Mesenchymal stem cell (in vitro differentiated cells and primary cell): ENCODE data around the gene GULP1.

Source experiments
- DNase-seq: peaks from one replicate; pipeline ENCODE4 v3.0.0-alpha.2; 2013
- H2AFZ ChIP-seq: one replicate; pipeline ENCODE4 v1.6.1; 2013; ENCODE audit warnings: low read depth, mild to moderate bottlenecking, control low read depth, inconsistent platforms, low read length, moderate library complexity
- H2AK5ac ChIP-seq: 2 replicates; pipeline ENCODE4 v1.6.1; 2013; ENCODE audit warnings: low read length, moderate library complexity, mild to moderate bottlenecking, inconsistent platforms; ENCODE audit not compliant: severe bottlenecking
- H2BK120ac ChIP-seq: one replicate; pipeline ENCODE4 v1.6.1; 2013; ENCODE audit warnings: low read depth, mild to moderate bottlenecking, inconsistent platforms, low read length, moderate library complexity
- H2BK12ac ChIP-seq, 2 experiments: one replicate each; pipeline ENCODE4 v1.6.1; 2013; ENCODE audit warnings: inconsistent platforms in 2 of 2, low read length in 2 of 2, mild to moderate bottlenecking in 2 of 2, moderate library complexity in 2 of 2, control low read depth in 1 of 2
- H2BK15ac ChIP-seq: one replicate; pipeline ENCODE4 v1.6.1; 2013; ENCODE audit warnings: mild to moderate bottlenecking, low read depth, inconsistent platforms; ENCODE audit not compliant: poor library complexity, severe bottlenecking
- H2BK5ac ChIP-seq: 2 replicates; pipeline ENCODE4 v1.6.1; 2013; ENCODE audit warnings: low read depth, mild to moderate bottlenecking, low read length, control low read depth, inconsistent platforms; ENCODE audit not compliant: poor library complexity, severe bottlenecking
- H3K14ac ChIP-seq, 2 experiments: one replicate each; pipeline ENCODE4 v1.6.1; 2013; ENCODE audit warnings: inconsistent platforms in 2 of 2, low read length in 2 of 2, control low read depth in 1 of 2, mild to moderate bottlenecking in 1 of 2, moderate library complexity in 1 of 2
- H3K18ac ChIP-seq, 2 experiments: one replicate each; pipeline ENCODE4 v1.6.1; 2013; ENCODE audit warnings: inconsistent platforms in 2 of 2, low read length in 2 of 2, control low read depth in 1 of 2, low read depth in 1 of 2, mild to moderate bottlenecking in 1 of 2
- H3K23ac ChIP-seq, 2 experiments: one replicate each; pipeline ENCODE4 v1.6.1; 2013; ENCODE audit warnings: inconsistent platforms in 2 of 2, low read length in 2 of 2, mild to moderate bottlenecking in 2 of 2, moderate library complexity in 2 of 2, control low read depth in 1 of 2
- H3K27ac ChIP-seq: 2 replicates; pipeline ENCODE4 v1.5.1; 2013; ENCODE audit warnings: mild to moderate bottlenecking, moderate library complexity, low read length, control low read depth, inconsistent platforms; ENCODE audit not compliant: poor library complexity, severe bottlenecking
- H3K27me3 ChIP-seq, 2 experiments: 2 replicates each; pipeline versions ENCODE4 v1.6.1 to v1.7.0; 2013; ENCODE audit warnings: low read length in 2 of 2, mild to moderate bottlenecking in 2 of 2, moderate library complexity in 2 of 2, control low read depth in 1 of 2, inconsistent platforms in 1 of 2; ENCODE audit not compliant: control insufficient read depth in 1 of 2, insufficient read depth in 1 of 2
- H3K36me3 ChIP-seq, 2 experiments: 2 replicates each; pipeline versions ENCODE4 v1.6.1 to v1.7.0; 2013; ENCODE audit warnings: low read length in 2 of 2, control low read depth in 1 of 2, inconsistent platforms in 1 of 2, low read depth in 1 of 2, mild to moderate bottlenecking in 1 of 2; ENCODE audit not compliant: insufficient read depth in 2 of 2, control insufficient read depth in 1 of 2
- H3K4ac ChIP-seq, 2 experiments: one replicate each; pipeline ENCODE4 v1.6.1; 2013; ENCODE audit warnings: inconsistent platforms in 2 of 2, low read length in 2 of 2, mild to moderate bottlenecking in 2 of 2, moderate library complexity in 2 of 2, control low read depth in 1 of 2, low read depth in 1 of 2
- H3K4me1 ChIP-seq: 2 replicates; pipeline ENCODE4 v1.6.1; 2013; ENCODE audit warnings: low read depth, low read length, control low read depth; ENCODE audit not compliant: control insufficient read depth, insufficient read depth
- H3K4me2 ChIP-seq: 2 replicates; pipeline ENCODE4 v1.6.1; 2013; ENCODE audit warnings: low read length, mild to moderate bottlenecking, inconsistent platforms; ENCODE audit not compliant: poor library complexity, severe bottlenecking
- H3K4me3 ChIP-seq, 2 experiments: 2 replicates each; pipeline versions ENCODE4 v1.5.1 to v1.7.0; 2013; ENCODE audit warnings: low read length in 2 of 2, mild to moderate bottlenecking in 2 of 2, control low read depth in 1 of 2, low read depth in 1 of 2; ENCODE audit not compliant: insufficient read depth in 1 of 2
- H3K79me1 ChIP-seq: replicated peaks from 2 replicates; pipeline ENCODE4 v1.6.1; 2013; ENCODE audit warnings: mild to moderate bottlenecking, control low read depth, low read length, inconsistent platforms; ENCODE audit not compliant: poor library complexity, severe bottlenecking
- H3K9ac ChIP-seq: 2 replicates; pipeline ENCODE4 v1.7.0; 2013; ENCODE audit warnings: mild to moderate bottlenecking, low read length, moderate library complexity
- H3K9me3 ChIP-seq: 2 replicates; pipeline ENCODE4 v1.7.0; 2013; ENCODE audit warnings: mild to moderate bottlenecking, low read length; ENCODE audit not compliant: control insufficient read depth
- H4K8ac ChIP-seq: one replicate; pipeline ENCODE4 v1.6.1; 2013; ENCODE audit warnings: inconsistent platforms, mild to moderate bottlenecking, low read length, moderate library complexity
- H4K91ac ChIP-seq: one replicate; pipeline ENCODE4 v1.6.1; 2013; ENCODE audit warnings: mild to moderate bottlenecking, low read length, inconsistent platforms
- WGBS: methylation state at CpG from one replicate; pipeline ENCODE4 v1.1.7; 2013; ENCODE audit warnings: mixed read lengths; 5-methylcytosine and 5-hydroxymethylcytosine counted together

The GULP1 gene

DNA sequence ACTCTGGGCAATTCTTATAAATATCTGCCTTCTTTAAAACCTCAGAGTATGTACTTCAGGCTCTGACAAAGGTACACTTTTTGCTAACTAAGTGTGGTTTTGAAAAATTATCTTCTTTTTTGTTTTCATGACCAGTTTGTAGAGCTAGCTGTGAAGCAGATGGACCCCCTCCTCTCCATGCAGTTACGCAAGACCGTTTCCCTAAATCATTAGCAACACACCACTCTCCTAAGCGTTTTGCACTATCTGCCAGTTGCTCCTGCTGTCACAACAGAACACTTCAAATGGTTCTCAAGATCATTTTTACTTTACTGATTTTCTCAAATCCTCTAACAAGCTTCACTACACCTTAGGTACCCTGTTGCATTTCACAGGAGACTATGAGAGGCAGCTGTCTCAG, 53.3 kb downstream of the GULP1 start:
- Histone ChIP-seq H3K27ac (no peak overlapping the region), H2BK5ac (no peak overlapping the region), H3K4me3 (no peak overlapping the region), H2BK120ac (no peak overlapping the region), H2AFZ (no peak overlapping the region), H3K27me3 (no peaks in the 10 kb centered on the region), H4K8ac (no peak overlapping the region), H4K91ac (no peak overlapping the region), H3K23ac (no peak overlapping the region), H3K4ac (no peak overlapping the region), H3K79me1 (peaks cover 21% of the 10 kb centered on the region), H3K18ac (no peak overlapping the region), H2BK15ac (no peak overlapping the region), H2BK12ac (no peak overlapping the region), H2AK5ac (no peak overlapping the region), H3K4me2 (no peak overlapping the region), H3K9me3 (no peaks in the 10 kb centered on the region), H3K4me1 (no peaks in the 10 kb centered on the region), H3K9ac (no peak overlapping the region), H3K36me3 (peaks cover 0 to 3% of the 10 kb centered on the region in 2 experiments), H3K14ac (no peak overlapping the region)
- 54% methylated on average over 3 of the region's 3 CpGs for WGBS
- DNase-seq = no peak

DNA sequence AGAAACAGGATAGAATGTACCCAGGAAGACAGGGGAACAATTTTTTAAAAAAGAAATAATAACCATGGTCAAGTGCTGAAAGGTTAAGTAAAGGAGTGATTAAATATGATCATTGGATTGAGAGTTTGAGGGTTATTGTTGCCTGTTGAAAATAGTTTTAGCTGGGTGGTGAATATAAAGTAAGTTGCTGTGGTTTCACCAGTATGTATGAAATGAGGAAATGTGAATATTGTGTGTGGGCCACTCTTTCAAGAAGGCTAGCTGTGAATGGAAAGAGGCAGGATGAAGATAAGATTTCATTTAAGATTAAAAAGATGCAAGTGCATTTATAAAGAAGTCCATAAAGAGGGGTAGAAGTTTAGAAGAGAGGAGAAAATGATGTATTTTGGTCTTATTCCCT, 53.8 kb downstream of the GULP1 start:
- H3K4me2 ChIP-seq = no peak overlapping the region
- no peak overlapping the region for H2BK12ac ChIP-seq
- no peak overlapping the region for H4K8ac ChIP-seq
- H3K23ac ChIP-seq = no peak overlapping the region
- H3K27me3 ChIP-seq = no peaks in the 10 kb centered on the region
- H3K36me3 ChIP-seq = peaks cover 0 to 3% of the 10 kb centered on the region in 2 experiments
- H2AK5ac ChIP-seq = no peak overlapping the region
- no peak overlapping the region for H2AFZ ChIP-seq
- no peak for DNase-seq
- H2BK120ac ChIP-seq = no peak overlapping the region
- H3K27ac ChIP-seq = no peak overlapping the region
- no peak overlapping the region for H3K4ac ChIP-seq
- H3K14ac ChIP-seq = no peak overlapping the region
- H3K18ac ChIP-seq = no peak overlapping the region
- H2BK15ac ChIP-seq = no peak overlapping the region
- H3K4me3 ChIP-seq = no peak overlapping the region
- no peak overlapping the region for H2BK5ac ChIP-seq
- H3K9ac ChIP-seq = no peak overlapping the region
- H3K9me3 ChIP-seq = no peaks in the 10 kb centered on the region
- H4K91ac ChIP-seq = no peak overlapping the region
- no peaks in the 10 kb centered on the region for H3K4me1 ChIP-seq
- H3K79me1 ChIP-seq = peaks cover 18% of the 10 kb centered on the region

DNA sequence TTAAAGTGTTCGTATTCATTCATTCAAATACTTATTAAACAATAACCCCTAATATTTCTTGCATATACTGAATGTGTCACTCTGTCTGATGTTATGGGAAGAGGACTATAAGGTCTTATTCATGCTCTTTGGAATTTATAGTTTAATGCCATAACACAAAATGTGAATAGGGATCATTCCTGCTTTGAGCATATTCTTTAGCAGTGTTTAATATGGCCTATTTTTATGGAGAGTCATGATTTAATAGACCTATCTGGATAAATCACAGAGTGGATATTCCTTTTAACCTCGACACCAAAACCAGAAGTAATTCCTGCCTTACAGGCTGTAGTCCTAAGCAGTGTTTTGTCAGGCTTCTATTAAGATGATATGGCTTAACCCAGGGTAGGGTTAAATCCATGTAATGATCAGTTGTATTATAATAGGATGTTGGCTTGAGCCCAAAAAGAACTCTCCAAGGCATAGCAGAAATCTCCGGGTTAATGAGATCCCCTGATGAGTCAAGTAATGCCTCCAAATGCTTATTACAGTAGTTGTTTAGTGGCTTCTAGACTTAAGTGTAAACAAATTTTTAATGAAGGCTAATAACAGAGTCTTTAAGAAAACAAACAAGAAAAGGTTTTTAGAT, 54.3 kb downstream of the GULP1 start:
- no peak overlapping the region for H2BK120ac ChIP-seq
- no peak overlapping the region for H4K8ac ChIP-seq
- no peak overlapping the region for H3K14ac ChIP-seq
- H3K23ac ChIP-seq = no peak overlapping the region
- no peak overlapping the region for H3K9ac ChIP-seq
- H4K91ac ChIP-seq = no peak overlapping the region
- H2BK5ac ChIP-seq = no peak overlapping the region
- no peak overlapping the region for H2BK15ac ChIP-seq
- no peak for DNase-seq
- H3K18ac ChIP-seq = no peak overlapping the region
- no peak overlapping the region for H2AFZ ChIP-seq
- 81% methylated on average over 2 of the region's 3 CpGs for WGBS
- H3K79me1 ChIP-seq = peaks cover 14% of the 10 kb centered on the region
- no peaks in the 10 kb centered on the region for H3K4me1 ChIP-seq
- no peak overlapping the region for H3K4ac ChIP-seq
- no peaks in the 10 kb centered on the region for H3K27me3 ChIP-seq
- no peak overlapping the region for H3K27ac ChIP-seq
- no peak overlapping the region for H2AK5ac ChIP-seq
- no peak overlapping the region for H3K4me2 ChIP-seq
- H3K4me3 ChIP-seq = no peak overlapping the region
- H3K36me3 ChIP-seq = peaks cover 0 to 3% of the 10 kb centered on the region in 2 experiments
- no peaks in the 10 kb centered on the region for H3K9me3 ChIP-seq
- no peak overlapping the region for H2BK12ac ChIP-seq

DNA sequence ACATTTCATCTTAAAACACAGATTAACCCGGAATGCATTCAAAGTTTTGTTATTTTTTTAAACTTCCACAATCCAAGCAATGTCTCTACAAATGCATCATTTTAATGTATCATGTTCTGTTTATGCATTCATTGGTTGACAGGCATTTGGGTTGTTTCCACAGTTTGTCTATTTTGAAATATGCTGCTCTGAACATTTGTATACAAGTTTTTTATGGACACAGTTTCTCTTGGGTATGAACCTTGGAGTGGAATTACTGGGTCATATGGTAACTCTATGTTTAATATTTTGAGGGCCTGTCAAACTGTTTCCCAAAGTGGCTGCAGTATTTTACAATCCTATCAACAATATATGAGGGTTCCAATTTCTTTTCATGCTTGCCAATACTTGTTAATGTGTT, 57.3 kb downstream of the GULP1 start:
- no peak overlapping the region for H2BK5ac ChIP-seq
- no peak overlapping the region for H3K18ac ChIP-seq
- H2BK12ac ChIP-seq = no peak overlapping the region
- H3K9ac ChIP-seq = no peak overlapping the region
- no peak overlapping the region for H3K4me3 ChIP-seq
- no peak overlapping the region for H2AK5ac ChIP-seq
- no peak overlapping the region for H2BK15ac ChIP-seq
- no peaks in the 10 kb centered on the region for H3K27me3 ChIP-seq
- H3K4me2 ChIP-seq = no peak overlapping the region
- H2BK120ac ChIP-seq = no peak overlapping the region
- H3K27ac ChIP-seq = no peak overlapping the region
- no peak overlapping the region for H3K4ac ChIP-seq
- no peak overlapping the region for H3K14ac ChIP-seq
- H3K9me3 ChIP-seq = no peaks in the 10 kb centered on the region
- no peak overlapping the region for H4K8ac ChIP-seq
- 100% methylated on average over 1 of the region's 1 CpG for WGBS
- DNase-seq = no peak
- H4K91ac ChIP-seq = no peak overlapping the region
- peaks cover 21% of the 10 kb centered on the region for H3K79me1 ChIP-seq
- H3K23ac ChIP-seq = no peak overlapping the region
- H2AFZ ChIP-seq = no peak overlapping the region
- H3K4me1 ChIP-seq = no peaks in the 10 kb centered on the region
- peaks cover 0 to 4% of the 10 kb centered on the region in 2 experiments for H3K36me3 ChIP-seq
